Nephron (organoid): ENCODE measurements around the gene FKBP5.
A peak's percentile ranks its signal among the peaks of the same experiment; 100 is the strongest.

Source experiments
- H3K27ac Mint-ChIP-seq, 3 experiments: 2 replicates each; pipeline ENCODE4 v1.8.0; 2020; ENCODE audit warnings: mixed read lengths in 3 of 3, mild to moderate bottlenecking in 2 of 3, moderate library complexity in 1 of 3
- H3K27me3 Mint-ChIP-seq: 2 replicates; pipeline ENCODE4 v1.8.0; 2021; ENCODE audit warnings: low read depth, mild to moderate bottlenecking, moderate library complexity, mixed read lengths
- H3K36me3 Mint-ChIP-seq: 2 replicates; pipeline ENCODE4 v1.8.0; 2020; ENCODE audit warnings: low read depth, mixed read lengths
- H3K4me1 Mint-ChIP-seq: 2 replicates; pipeline ENCODE4 v1.8.0; 2020; ENCODE audit warnings: mixed read lengths
- H3K4me3 Mint-ChIP-seq, 3 experiments: 2 replicates each; pipeline ENCODE4 v1.8.0; 2020; ENCODE audit warnings: mild to moderate bottlenecking in 3 of 3, mixed read lengths in 3 of 3, moderate library complexity in 2 of 3
- H3K9me3 Mint-ChIP-seq: 2 replicates; pipeline ENCODE4 v1.8.0; 2020; ENCODE audit warnings: mixed read lengths
- TF ChIP-seq, protein P1 (sequence below), 3 experiments: fragments of 200-600 bp; sonication (generic); IDR thresholded peaks; one replicate each; pipeline ENCODE4 v1.5.0; 2021; ENCODE audit warnings: antibody characterized with exemption in 3 of 3; ENCODE audit not compliant: unreplicated experiment in 3 of 3

FKBP5 gene

DNA sequence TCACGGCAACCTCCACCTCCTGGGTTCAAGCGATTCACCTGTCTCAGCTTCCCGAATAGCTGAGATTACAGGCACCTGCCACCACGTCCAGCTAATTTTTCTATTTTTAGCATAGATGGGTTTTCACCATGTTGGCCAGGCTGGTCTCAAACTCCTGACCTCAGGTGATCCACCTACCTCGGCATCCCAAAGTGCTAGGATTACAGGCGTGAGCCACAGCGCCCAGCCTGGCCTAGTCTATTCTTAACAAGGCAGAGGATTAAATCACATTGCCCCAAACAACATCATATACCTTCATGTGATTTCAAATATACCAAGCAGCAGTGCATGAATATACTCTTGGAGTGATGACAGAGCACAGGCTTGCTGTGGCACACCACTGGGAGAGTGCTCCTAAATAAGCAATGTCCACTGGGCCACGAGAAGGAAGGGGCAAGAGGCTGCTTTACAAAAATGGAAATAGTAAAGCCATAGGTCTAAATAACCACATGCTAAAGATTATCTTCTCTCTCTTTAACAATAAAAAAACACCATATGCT, 99.4 kb downstream of the FKBP5 start:
- TF ChIP-seq, protein P1, sequence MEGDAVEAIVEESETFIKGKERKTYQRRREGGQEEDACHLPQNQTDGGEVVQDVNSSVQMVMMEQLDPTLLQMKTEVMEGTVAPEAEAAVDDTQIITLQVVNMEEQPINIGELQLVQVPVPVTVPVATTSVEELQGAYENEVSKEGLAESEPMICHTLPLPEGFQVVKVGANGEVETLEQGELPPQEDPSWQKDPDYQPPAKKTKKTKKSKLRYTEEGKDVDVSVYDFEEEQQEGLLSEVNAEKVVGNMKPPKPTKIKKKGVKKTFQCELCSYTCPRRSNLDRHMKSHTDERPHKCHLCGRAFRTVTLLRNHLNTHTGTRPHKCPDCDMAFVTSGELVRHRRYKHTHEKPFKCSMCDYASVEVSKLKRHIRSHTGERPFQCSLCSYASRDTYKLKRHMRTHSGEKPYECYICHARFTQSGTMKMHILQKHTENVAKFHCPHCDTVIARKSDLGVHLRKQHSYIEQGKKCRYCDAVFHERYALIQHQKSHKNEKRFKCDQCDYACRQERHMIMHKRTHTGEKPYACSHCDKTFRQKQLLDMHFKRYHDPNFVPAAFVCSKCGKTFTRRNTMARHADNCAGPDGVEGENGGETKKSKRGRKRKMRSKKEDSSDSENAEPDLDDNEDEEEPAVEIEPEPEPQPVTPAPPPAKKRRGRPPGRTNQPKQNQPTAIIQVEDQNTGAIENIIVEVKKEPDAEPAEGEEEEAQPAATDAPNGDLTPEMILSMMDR (IDR thresholded peaks at IDR 0.05; ENCODE audit: unreplicated experiment in 3 of 3), result no peak
- Mint-ChIP-seq H3K27me3 (no peaks in the 10 kb centered on the region), H3K27ac (peak overlapping the region in 1 of 3 experiments; percentile 74), H3K9me3 (no peaks in the 10 kb centered on the region), H3K4me3 (no peak overlapping the region), H3K4me1 (peaks cover 17% of the 10 kb centered on the region), H3K36me3 (peaks cover 4% of the 10 kb centered on the region)

DNA sequence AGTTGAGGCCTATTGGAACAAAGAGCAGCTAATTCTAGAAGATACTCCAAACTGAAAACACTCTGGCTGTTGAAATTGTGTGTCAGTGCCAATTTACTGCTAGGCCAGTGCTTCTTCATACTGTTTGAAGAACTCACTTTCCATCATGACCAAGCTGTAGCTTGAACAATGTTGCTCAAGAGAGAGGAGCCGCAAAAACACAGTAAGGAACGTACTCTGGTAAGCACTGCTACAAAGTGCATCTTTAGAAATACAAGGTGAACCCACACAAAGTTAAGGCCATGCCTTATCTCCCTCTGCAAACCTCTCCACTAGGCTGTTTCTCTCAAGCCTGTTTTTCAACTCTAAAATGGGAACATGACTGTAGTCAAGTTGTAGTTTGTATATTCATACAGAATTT, 101.5 kb downstream of the FKBP5 start:
- H3K36me3 Mint-ChIP-seq, result peaks cover 4% of the 10 kb centered on the region

DNA sequence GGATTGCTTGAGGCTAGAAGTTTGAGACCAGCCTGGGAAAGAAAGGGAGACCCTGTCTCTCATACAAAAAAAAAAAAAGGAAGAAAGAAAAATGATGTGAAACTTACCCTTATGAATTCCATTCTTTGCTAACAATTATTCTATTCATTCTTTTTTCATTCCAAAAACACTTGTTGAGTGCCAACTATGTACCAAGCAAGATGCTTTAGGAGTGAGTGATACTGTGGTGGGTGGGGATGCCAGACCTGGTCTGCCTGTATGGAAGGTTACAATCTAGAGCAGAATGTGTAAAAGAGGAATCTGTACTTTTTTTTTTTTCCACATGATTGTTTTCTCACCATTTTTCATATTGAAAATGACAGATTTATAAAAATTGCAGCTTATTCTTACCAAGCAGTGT, 102.2 kb downstream of the FKBP5 start:
- TF ChIP-seq, protein P1 (IDR thresholded peaks at IDR 0.05; ENCODE audit: unreplicated experiment in 3 of 3), result no peak
- Mint-ChIP-seq H3K9me3 (no peaks in the 10 kb centered on the region), H3K27me3 (no peaks in the 10 kb centered on the region), H3K27ac (no peak overlapping the region), H3K36me3 (peaks cover 4% of the 10 kb centered on the region), H3K4me3 (no peak overlapping the region), H3K4me1 (peaks cover 12% of the 10 kb centered on the region)

More for the DNA sequence above, 101.5 kb downstream of the FKBP5 start:
- TF ChIP-seq, protein P1 (IDR thresholded peaks at IDR 0.05; ENCODE audit: unreplicated experiment in 3 of 3), result no peak
- H3K4me3 Mint-ChIP-seq, result no peak overlapping the region
- H3K9me3 Mint-ChIP-seq, result no peaks in the 10 kb centered on the region
- H3K27me3 Mint-ChIP-seq, result no peaks in the 10 kb centered on the region
- no peak overlapping the region for H3K27ac Mint-ChIP-seq
- peaks cover 16% of the 10 kb centered on the region for H3K4me1 Mint-ChIP-seq

DNA sequence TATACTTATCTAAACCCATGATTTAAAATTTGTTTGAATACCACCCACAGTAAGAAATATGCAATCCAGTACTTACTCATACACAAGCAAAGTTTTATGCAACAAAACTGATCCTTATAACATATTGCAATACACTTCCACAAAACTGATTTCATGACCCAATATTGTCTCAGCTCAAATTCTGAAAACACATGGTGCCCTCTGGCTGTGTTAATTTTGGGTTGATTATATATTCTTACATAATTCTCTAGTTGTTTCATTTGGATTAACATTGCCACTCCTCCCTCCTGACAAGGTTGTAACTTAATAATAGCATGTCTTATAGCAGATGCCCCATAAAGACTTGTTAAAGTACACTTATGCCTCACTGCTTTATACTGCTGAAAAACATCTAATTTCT, 103.1 kb downstream of the FKBP5 start:
- Mint-ChIP-seq H3K27me3 (no peaks in the 10 kb centered on the region), H3K4me1 (peaks cover 3% of the 10 kb centered on the region), H3K9me3 (no peaks in the 10 kb centered on the region), H3K36me3 (peaks cover 4% of the 10 kb centered on the region), H3K27ac (no peak overlapping the region), H3K4me3 (no peak overlapping the region)
- TF ChIP-seq, protein P1 (IDR thresholded peaks at IDR 0.05; ENCODE audit: unreplicated experiment in 3 of 3), result no peak

DNA sequence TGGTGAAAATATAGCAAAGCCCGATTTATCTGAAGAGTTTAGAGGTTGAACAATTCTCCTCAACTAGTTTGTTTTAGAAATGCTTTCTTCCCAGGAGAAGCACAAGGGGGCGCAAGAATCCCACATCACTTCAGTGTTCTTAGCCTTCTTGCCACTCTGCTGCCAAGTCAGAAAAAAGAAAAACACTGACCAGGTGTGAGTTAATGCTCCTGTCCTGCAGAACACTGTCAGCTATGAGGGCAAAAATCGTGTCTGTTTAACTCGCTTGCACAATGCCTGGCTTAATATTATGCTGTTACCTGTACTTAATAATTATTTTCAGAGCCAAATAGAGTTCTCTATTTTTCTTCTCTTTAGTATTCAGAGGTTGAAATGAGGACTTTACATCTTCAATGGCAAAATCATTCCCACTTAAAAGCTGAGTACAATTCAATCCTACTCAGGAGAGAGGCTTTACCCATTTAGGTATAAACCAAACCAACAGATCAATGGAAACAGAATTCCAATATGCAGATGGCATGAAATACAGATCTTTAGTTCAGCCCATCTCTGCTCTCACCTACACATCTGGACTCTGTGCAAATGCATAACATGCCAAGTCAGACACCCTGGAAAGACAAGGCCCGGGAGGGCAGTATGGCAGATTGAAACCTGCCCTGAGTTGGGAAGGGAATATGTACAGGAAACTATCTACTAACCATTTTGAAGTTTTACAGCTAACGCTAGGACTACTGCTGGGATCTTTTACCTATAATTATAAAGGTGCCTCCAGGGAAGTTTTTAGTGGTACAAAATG, 104.6 kb downstream of the FKBP5 start:
- H3K36me3 Mint-ChIP-seq, result peaks cover 4% of the 10 kb centered on the region
- peak overlapping the region in 1 of 3 experiments; percentile 20 for H3K27ac Mint-ChIP-seq
- H3K9me3 Mint-ChIP-seq, result no peaks in the 10 kb centered on the region
- TF ChIP-seq, protein P1 (IDR thresholded peaks at IDR 0.05; ENCODE audit: unreplicated experiment in 3 of 3), result peak; percentile 82 to 93 (median 84)
- no peak overlapping the region for H3K4me3 Mint-ChIP-seq
- no peaks in the 10 kb centered on the region for H3K27me3 Mint-ChIP-seq
- no peaks in the 10 kb centered on the region for H3K4me1 Mint-ChIP-seq

DNA sequence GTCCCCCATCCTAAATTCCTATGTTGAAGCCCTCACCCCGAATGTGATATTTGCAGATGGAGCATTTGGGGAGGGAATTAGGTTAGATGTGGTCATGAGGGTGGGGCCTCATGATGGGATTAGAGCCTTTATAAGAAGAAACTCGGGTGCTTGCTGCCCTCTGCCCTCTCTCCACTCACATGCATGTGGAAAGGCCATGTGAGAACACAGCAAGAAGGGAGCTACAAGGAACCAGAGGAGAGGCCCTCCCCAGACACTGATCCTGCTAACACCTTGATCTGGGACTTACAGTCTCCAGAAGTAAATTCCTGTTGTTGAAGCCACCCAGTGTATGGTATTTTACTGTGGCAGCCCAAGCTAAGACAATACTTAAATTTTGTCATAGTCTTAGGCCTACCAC, 106.4 kb downstream of the FKBP5 start:
- Mint-ChIP-seq H3K4me3 (no peak overlapping the region), H3K36me3 (peaks cover 7% of the 10 kb centered on the region), H3K4me1 (no peaks in the 10 kb centered on the region), H3K9me3 (no peaks in the 10 kb centered on the region), H3K27ac (no peak overlapping the region), H3K27me3 (no peaks in the 10 kb centered on the region)
- TF ChIP-seq, protein P1 (IDR thresholded peaks at IDR 0.05; ENCODE audit: unreplicated experiment in 3 of 3), result no peak
